Measurements from ENCODE around the gene GLE1. TPM values are rescaled to one million over a fixed set of nuclear protein-coding genes. Genes with fewer than 3 reads are reported as not detected.
A peak's percentile ranks its signal among the peaks of the same experiment; 100 is the strongest.
"Not testable (repeated sequence)": the region's sequence is repeated elsewhere in the genome, so short reads cannot be mapped to it uniquely, and the experiment has no call there.

Gene GLE1
- total RNA-seq, 1 donor from 2014 or later, result 18.8 TPM

DNA sequence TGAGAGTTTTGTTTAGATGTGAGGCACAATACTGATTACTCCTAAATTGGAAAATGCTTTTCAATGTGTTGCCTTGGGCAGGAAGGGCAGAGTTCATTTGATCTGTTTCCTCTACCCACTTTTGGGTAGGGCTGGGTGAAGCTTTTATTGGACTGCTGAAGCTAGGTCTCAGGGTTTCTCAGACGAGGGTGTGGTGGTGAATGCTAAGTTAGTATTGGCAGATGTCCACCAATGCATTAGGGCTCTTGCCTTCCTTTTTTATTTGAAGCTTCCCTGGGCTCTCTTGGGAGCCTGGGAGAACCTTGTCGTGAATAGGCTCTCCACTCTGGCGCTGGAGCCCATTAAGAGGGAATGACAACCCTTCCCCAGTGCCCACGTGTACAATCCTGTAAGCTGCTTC is 71.0 kb downstream of the GLE1 start:
- no peaks in the 10 kb centered on the region for H3K27me3 ChIP-seq (ENCODE audit: low read depth)
- H3K36me3 ChIP-seq, result peaks cover 98% of the 10 kb centered on the region
- H3K4me3 ChIP-seq, result peak overlapping the region; percentile 10
- no peaks in the 10 kb centered on the region for H3K9me3 ChIP-seq (replicated peaks)
- intact Hi-C loops (cut with micrococcal nuclease), result no loop called here
- no peak for TF ChIP-seq CTCF (IDR thresholded peaks at IDR 0.05; ENCODE audit: borderline replicate concordance)
- H3K27ac ChIP-seq (replicated peaks), result peak overlapping the region; percentile 66
- DNase-seq, result no peak
- H3K4me1 ChIP-seq, result peaks cover 23% of the 10 kb centered on the region

DNA sequence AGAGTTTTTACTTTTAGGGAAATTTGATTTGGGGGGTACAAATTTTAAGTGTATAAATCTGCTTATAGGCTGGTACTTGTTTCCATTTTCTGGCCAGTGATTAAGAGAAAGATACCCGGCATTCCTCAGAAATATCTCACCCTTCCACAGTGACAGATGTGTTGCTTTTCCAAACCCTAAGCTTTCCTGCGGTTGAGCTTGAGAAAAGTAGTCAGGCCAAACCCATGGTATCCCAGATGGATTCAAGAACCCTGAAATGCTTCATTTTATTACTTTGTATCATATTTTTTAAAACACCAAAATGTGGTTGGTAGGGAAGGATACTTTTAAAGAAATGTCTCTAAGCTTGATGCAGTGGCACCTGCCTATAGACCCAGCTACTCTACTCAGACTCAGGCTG is 71.4 kb downstream of the GLE1 start:
- H3K4me1 ChIP-seq, result peaks cover 23% of the 10 kb centered on the region
- no peak for TF ChIP-seq CTCF (IDR thresholded peaks at IDR 0.05; ENCODE audit: borderline replicate concordance)
- no peak for DNase-seq
- H3K36me3 ChIP-seq, result peaks cover 98% of the 10 kb centered on the region
- no peaks in the 10 kb centered on the region for H3K27me3 ChIP-seq (ENCODE audit: low read depth)
- peak overlapping the region; percentile 66 for H3K27ac ChIP-seq (replicated peaks)
- H3K4me3 ChIP-seq, result no peak overlapping the region
- no peaks in the 10 kb centered on the region for H3K9me3 ChIP-seq (replicated peaks)
- intact Hi-C loops (cut with micrococcal nuclease), result no loop called here

GRCh38 chr9:128577206-128577605 is 72.7 kb downstream of the GLE1 start:
- intact Hi-C loops (cut with micrococcal nuclease), result no loop called here
- H3K27me3 ChIP-seq (ENCODE audit: low read depth), result no peaks in the 10 kb centered on the region
- H3K27ac ChIP-seq (replicated peaks), result no peak overlapping the region
- H3K4me3 ChIP-seq, result no peak overlapping the region
- DNase-seq, result no peak
- no peaks in the 10 kb centered on the region for H3K9me3 ChIP-seq (replicated peaks)
- peaks cover 98% of the 10 kb centered on the region for H3K36me3 ChIP-seq
- H3K4me1 ChIP-seq, result peaks cover 19% of the 10 kb centered on the region
- TF ChIP-seq CTCF (IDR thresholded peaks at IDR 0.05; ENCODE audit: borderline replicate concordance), result no peak

DNA sequence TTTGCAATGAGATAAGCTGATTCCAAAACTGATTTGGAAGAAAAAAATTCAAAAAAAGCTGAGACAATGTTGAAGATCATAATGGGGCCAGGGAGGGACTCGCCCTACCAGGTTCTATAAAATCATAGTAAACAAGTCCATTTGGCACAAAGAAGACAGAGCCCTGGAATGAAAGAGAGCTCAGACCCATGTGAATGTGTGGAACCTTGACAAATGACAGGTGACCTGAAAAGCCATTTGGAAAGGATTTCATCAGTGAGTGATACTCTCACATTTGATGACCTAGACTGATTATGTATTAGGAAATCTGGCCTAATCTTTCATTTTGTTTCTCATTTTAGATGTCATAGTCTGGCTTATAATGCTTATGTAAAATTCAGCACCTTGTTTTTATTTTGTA is 74.7 kb downstream of the GLE1 start:
- Histone ChIP-seq H3K4me3 (no peak overlapping the region), H3K27ac (replicated peaks) (no peak overlapping the region), H3K4me1 (peaks cover 19% of the 10 kb centered on the region), H3K36me3 (peaks cover 100% of the 10 kb centered on the region), H3K9me3 (replicated peaks) (no peaks in the 10 kb centered on the region), H3K27me3 (ENCODE audit: low read depth) (no peaks in the 10 kb centered on the region)
- DNase-seq, result no peak
- intact Hi-C loops (cut with micrococcal nuclease), result no loop called here
- TF ChIP-seq CTCF (IDR thresholded peaks at IDR 0.05; ENCODE audit: borderline replicate concordance), result no peak

DNA sequence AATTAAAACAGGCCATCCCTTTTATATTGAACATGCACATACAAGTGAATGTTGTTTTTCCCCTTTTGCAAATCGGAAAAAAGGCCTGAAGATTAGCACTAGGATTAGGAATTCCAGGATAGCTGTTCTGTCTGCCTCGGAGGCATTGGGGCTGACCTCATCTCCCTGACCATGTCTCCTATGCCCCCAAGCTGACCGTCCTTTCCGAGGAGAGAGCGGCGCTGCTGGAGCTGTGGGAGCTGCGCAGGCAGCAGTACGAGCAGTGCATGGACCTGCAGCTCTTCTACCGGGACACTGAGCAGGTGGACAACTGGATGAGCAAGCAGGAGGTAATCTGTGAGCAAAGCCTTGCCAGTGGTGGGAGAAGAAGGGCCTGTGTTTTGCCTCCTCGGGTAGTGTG is 76.2 kb downstream of the GLE1 start:
- no peaks in the 10 kb centered on the region for H3K27me3 ChIP-seq (ENCODE audit: low read depth)
- no peak overlapping the region for H3K4me3 ChIP-seq
- intact Hi-C loops (cut with micrococcal nuclease), result no loop called here
- DNase-seq, result no peak
- H3K9me3 ChIP-seq (replicated peaks), result no peaks in the 10 kb centered on the region
- H3K4me1 ChIP-seq, result peaks cover 9% of the 10 kb centered on the region
- peaks cover 100% of the 10 kb centered on the region for H3K36me3 ChIP-seq
- no peak overlapping the region for H3K27ac ChIP-seq (replicated peaks)
- TF ChIP-seq CTCF (IDR thresholded peaks at IDR 0.05; ENCODE audit: borderline replicate concordance), result no peak

- H3K4me1 ChIP-seq; intact Hi-C loops (cut with micrococcal nuclease); H3K27me3 ChIP-seq (ENCODE audit: low read depth); H3K4me3 ChIP-seq; H3K9me3 ChIP-seq (replicated peaks); H3K27ac ChIP-seq (replicated peaks): not testable (repeated sequence)
- peak; percentile 62 for DNase-seq
- H3K36me3 ChIP-seq, result peaks cover 100% of the 10 kb centered on the region
Observed at GRCh38 chr9:128585155-128585554, 80.6 kb downstream of the GLE1 start.

- H3K27ac ChIP-seq (replicated peaks); H3K9me3 ChIP-seq (replicated peaks); DNase-seq; H3K4me1 ChIP-seq; H3K4me3 ChIP-seq; H3K27me3 ChIP-seq (ENCODE audit: low read depth); intact Hi-C loops (cut with micrococcal nuclease): not testable (repeated sequence)
- peaks cover 100% of the 10 kb centered on the region for H3K36me3 ChIP-seq
Observed at GRCh38 chr9:128586934-128587333, 82.4 kb downstream of the GLE1 start.

Data from left ventricle myocardium inferior (tissue), 1 donor.